Liver (tissue), 9 donors: ENCODE data around the gene EEF1AKMT2. TPM values are rescaled to one million over a fixed set of nuclear protein-coding genes. Genes with fewer than 3 reads are reported as not detected.

Experiments
- DNase-seq: peaks from one replicate; pipeline ENCODE4 v3.0.0-alpha.2; 2017; ENCODE audit warnings: low spot score
- H3K27ac ChIP-seq, 2 donors: one replicate each; pipeline ENCODE4 v1.7.0; 2013; ENCODE audit warnings: inconsistent platforms in 2 of 2, low read length in 2 of 2, control low read depth in 1 of 2, low read depth in 1 of 2, mild to moderate bottlenecking in 1 of 2
- H3K27me3 ChIP-seq, 4 donors: one replicate each; pipeline versions ENCODE4 v1.6.1 to v1.7.0; 2013; ENCODE audit warnings: low read length in 3 of 4, inconsistent platforms in 1 of 4, mild to moderate bottlenecking in 1 of 4, moderate library complexity in 1 of 4; ENCODE audit not compliant: control insufficient read depth in 4 of 4, insufficient read depth in 4 of 4
- H3K36me3 ChIP-seq, 4 donors: one replicate each; pipeline versions ENCODE4 v1.6.1 to v1.7.0; 2013; ENCODE audit warnings: low read length in 3 of 4, mild to moderate bottlenecking in 3 of 4, low read depth in 1 of 4, moderate library complexity in 1 of 4; ENCODE audit not compliant: control insufficient read depth in 4 of 4, insufficient read depth in 3 of 4
- H3K4me1 ChIP-seq, 4 donors: one replicate each; pipeline versions ENCODE4 v1.6.1 to v1.7.0; 2013; ENCODE audit warnings: low read length in 3 of 4, mild to moderate bottlenecking in 3 of 4, moderate library complexity in 1 of 4; ENCODE audit not compliant: control insufficient read depth in 4 of 4, insufficient read depth in 4 of 4
- H3K4me3 ChIP-seq, 3 donors: one replicate each; pipeline versions ENCODE4 v1.6.1 to v1.7.0; 2013; ENCODE audit warnings: low read length in 3 of 3, control low read depth in 1 of 3, low read depth in 1 of 3, mild to moderate bottlenecking in 1 of 3
- H3K9ac ChIP-seq, 2 donors: one replicate each; pipeline ENCODE4 v1.7.0; 2013; ENCODE audit warnings: low read length in 2 of 2, mild to moderate bottlenecking in 2 of 2, moderate library complexity in 2 of 2, control low read depth in 1 of 2, low read depth in 1 of 2
- H3K9me3 ChIP-seq, 4 donors: one replicate each; pipeline versions ENCODE4 v1.6.1 to v1.7.0; 2013; ENCODE audit warnings: low read length in 3 of 4; ENCODE audit not compliant: control insufficient read depth in 4 of 4
- EGR1 ChIP-seq, 2 donors: IDR thresholded peaks; 2 replicates each; pipeline ENCODE4 v1.6.1; 2016 to 2018; ENCODE audit warnings: antibody characterized with exemption in 2 of 2, low read depth in 2 of 2
- FOXA1 ChIP-seq: IDR thresholded peaks from 2 replicates; pipeline ENCODE4 v1.6.1; 2016; ENCODE audit warnings: antibody characterized with exemption
- FOXA2 ChIP-seq: IDR thresholded peaks from 2 replicates; pipeline ENCODE4 v1.6.1; 2016; ENCODE audit warnings: antibody characterized with exemption
- GABPA ChIP-seq, 2 donors: IDR thresholded peaks in 1 of 2; conservative IDR thresholded peaks in 1 of 2; 2 replicates each; pipeline ENCODE4 v1.6.1; 2016; ENCODE audit warnings: antibody characterized with exemption in 2 of 2, mild to moderate bottlenecking in 1 of 2, moderate library complexity in 1 of 2
- SP1 ChIP-seq: IDR thresholded peaks from 2 replicates; pipeline ENCODE4 v1.6.1; 2018; ENCODE audit warnings: antibody characterized with exemption, mild to moderate bottlenecking
- YY1 ChIP-seq: IDR thresholded peaks from 2 replicates; pipeline ENCODE4 v1.6.1; 2016; ENCODE audit warnings: antibody characterized with exemption, mild to moderate bottlenecking
- WGBS: extraction: QIAGEN DNeasy Blood & Tissue Kit; methylation state at CpG from one replicate; pipeline ENCODE4 v1.1.7; 2013; 5-methylcytosine and 5-hydroxymethylcytosine counted together
- polyA plus RNA-seq, 2 donors: library from polyadenylated mRNA; stranded (reverse) in 1 of 2; unstranded in 1 of 2; fragments of 200-250 nt in 1 of 2; fragments of >200 nt in 1 of 2; fragmentation: Nextera tagmentation in 1 of 2; extraction: Ambion mirVana in 1 of 2; gene quantifications; one replicate each; pipeline versions ENCODE4 v1.2.1 to v1.2.3, GENCODE V29; 2013 to 2015
- total RNA-seq, 2 donors: library from RNA; depleted of rRNA; stranded (reverse); fragments of >200 nt; gene quantifications; one replicate each; pipeline ENCODE4 v1.2.3, GENCODE V29; 2014
- TF ChIP-seq, protein P1 (sequence below): IDR thresholded peaks from 2 replicates; pipeline ENCODE4 v1.6.1; 2016; ENCODE audit warnings: antibody characterized with exemption, mild to moderate bottlenecking
- TF ChIP-seq, protein P2 (sequence below): IDR thresholded peaks from 2 replicates; pipeline ENCODE4 v1.6.1; 2016; ENCODE audit warnings: antibody characterized with exemption
- donor health status: healthy.
- donor health status: healthy.
- donor health status: healthy.
- donor health status: healthy.
- donor health status: healthy.

Gene EEF1AKMT2
- total and polyA plus RNA-seq, 4 donors = 5.9 to 12.7 (median 8.5) TPM

- TF ChIP-seq, protein P1, sequence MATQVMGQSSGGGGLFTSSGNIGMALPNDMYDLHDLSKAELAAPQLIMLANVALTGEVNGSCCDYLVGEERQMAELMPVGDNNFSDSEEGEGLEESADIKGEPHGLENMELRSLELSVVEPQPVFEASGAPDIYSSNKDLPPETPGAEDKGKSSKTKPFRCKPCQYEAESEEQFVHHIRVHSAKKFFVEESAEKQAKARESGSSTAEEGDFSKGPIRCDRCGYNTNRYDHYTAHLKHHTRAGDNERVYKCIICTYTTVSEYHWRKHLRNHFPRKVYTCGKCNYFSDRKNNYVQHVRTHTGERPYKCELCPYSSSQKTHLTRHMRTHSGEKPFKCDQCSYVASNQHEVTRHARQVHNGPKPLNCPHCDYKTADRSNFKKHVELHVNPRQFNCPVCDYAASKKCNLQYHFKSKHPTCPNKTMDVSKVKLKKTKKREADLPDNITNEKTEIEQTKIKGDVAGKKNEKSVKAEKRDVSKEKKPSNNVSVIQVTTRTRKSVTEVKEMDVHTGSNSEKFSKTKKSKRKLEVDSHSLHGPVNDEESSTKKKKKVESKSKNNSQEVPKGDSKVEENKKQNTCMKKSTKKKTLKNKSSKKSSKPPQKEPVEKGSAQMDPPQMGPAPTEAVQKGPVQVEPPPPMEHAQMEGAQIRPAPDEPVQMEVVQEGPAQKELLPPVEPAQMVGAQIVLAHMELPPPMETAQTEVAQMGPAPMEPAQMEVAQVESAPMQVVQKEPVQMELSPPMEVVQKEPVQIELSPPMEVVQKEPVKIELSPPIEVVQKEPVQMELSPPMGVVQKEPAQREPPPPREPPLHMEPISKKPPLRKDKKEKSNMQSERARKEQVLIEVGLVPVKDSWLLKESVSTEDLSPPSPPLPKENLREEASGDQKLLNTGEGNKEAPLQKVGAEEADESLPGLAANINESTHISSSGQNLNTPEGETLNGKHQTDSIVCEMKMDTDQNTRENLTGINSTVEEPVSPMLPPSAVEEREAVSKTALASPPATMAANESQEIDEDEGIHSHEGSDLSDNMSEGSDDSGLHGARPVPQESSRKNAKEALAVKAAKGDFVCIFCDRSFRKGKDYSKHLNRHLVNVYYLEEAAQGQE = no peak
- no peak for TF ChIP-seq YY1
- TF ChIP-seq GABPA (IDR thresholded peaks at IDR 0.05 in 1 of 2, conservative IDR thresholded peaks at IDR 0.05 in 1 of 2) = no peak
- TF ChIP-seq SP1 = no peak
- no peak for TF ChIP-seq EGR1 (IDR thresholded peaks at IDR 0.05; ENCODE audit: low read depth in 2 of 2)
- 69% methylated on average over 10 of the region's 10 CpGs for WGBS
- peaks cover 19 to 41% (median 24%) of the 10 kb centered on the region in 4 donors for H3K4me1 ChIP-seq
- no peak overlapping the region for H3K4me3 ChIP-seq
- H3K36me3 ChIP-seq = peaks cover 0 to 4% (median 1%) of the 10 kb centered on the region in 4 donors
- H3K27ac ChIP-seq = no peak overlapping the region
- H3K27me3 ChIP-seq = no peaks in the 10 kb centered on the region
- no peak overlapping the region for H3K9ac ChIP-seq
- H3K9me3 ChIP-seq = no peaks in the 10 kb centered on the region
- no peak for DNase-seq
Measured at GRCh38 chr10:124709861-124710260, 81.8 kb downstream of the EEF1AKMT2 start.

- no peak for DNase-seq
Measured at GRCh38 chr10:124708922-124709520, 82.7 kb downstream of the EEF1AKMT2 start.

More at GRCh38 chr10:124708922-124709520, 82.7 kb downstream of the EEF1AKMT2 start:
- WGBS = 76% methylated on average over 11 of the region's 11 CpGs
- H3K4me3 ChIP-seq = no peak overlapping the region
- peaks cover 20 to 47% (median 27%) of the 10 kb centered on the region in 4 donors for H3K4me1 ChIP-seq
- H3K36me3 ChIP-seq = peaks cover 0 to 6% (median 1%) of the 10 kb centered on the region in 4 donors
- no peaks in the 10 kb centered on the region for H3K9me3 ChIP-seq
- no peak overlapping the region for H3K9ac ChIP-seq
- no peak overlapping the region for H3K27ac ChIP-seq
- TF ChIP-seq YY1 = no peak
- TF ChIP-seq, protein P1 = no peak
- TF ChIP-seq, protein P2, sequence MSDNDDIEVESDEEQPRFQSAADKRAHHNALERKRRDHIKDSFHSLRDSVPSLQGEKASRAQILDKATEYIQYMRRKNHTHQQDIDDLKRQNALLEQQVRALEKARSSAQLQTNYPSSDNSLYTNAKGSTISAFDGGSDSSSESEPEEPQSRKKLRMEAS = no peak
- TF ChIP-seq SP1 = no peak
- no peak for TF ChIP-seq FOXA1
- TF ChIP-seq FOXA2 = no peak
- TF ChIP-seq EGR1 (IDR thresholded peaks at IDR 0.05; ENCODE audit: low read depth in 2 of 2) = no peak
- H3K27me3 ChIP-seq = no peaks in the 10 kb centered on the region
